Measurements from ENCODE around the gene IL1B.

- TF ChIP-seq CTCF (IDR thresholded peaks at IDR 0.05) (no peak), POLR2AphosphoS5 (IDR thresholded peaks at IDR 0.05) (no peak), POLR2A (IDR thresholded peaks at IDR 0.05) (no peak)
Observed at GRCh38 chr2:112843288-112843687, 6.7 kb upstream of the IL1B start.
